Kidney (tissue), 14 donors: ENCODE data around the gene SIAH3. TPM values are rescaled to one million over a fixed set of nuclear protein-coding genes. Genes with fewer than 3 reads are reported as not detected.

Experiments
- DNase-seq, 5 donors: peaks; one replicate each; pipeline ENCODE4 v3.0.0-alpha.2; 2013 to 2020
- FAIRE-seq: peaks from 2 replicates; lab custom pipeline; 2012; peaks lifted over from hg19 to GRCh38; lab: Jason Lieb, UNC
- H3K27ac ChIP-seq, 2 donors: one replicate each; pipeline ENCODE4 v1.7.0; 2013; ENCODE audit warnings: low read depth in 2 of 2, low read length in 2 of 2, inconsistent platforms in 1 of 2
- H3K27me3 ChIP-seq: one replicate; pipeline ENCODE4 v1.7.1; 2013; ENCODE audit warnings: low read length, inconsistent platforms; ENCODE audit not compliant: control insufficient read depth, insufficient read depth
- H3K36me3 ChIP-seq, 3 donors: one replicate each; pipeline versions ENCODE4 v1.7.0 to v1.7.1; 2013; ENCODE audit warnings: low read length in 3 of 3, control low read depth in 1 of 3, inconsistent platforms in 1 of 3; ENCODE audit not compliant: insufficient read depth in 3 of 3, control insufficient read depth in 2 of 3
- H3K4me1 ChIP-seq, 3 donors: one replicate each; pipeline versions ENCODE4 v1.7.0 to v1.7.1; 2013; ENCODE audit warnings: low read length in 3 of 3, inconsistent platforms in 1 of 3, low read depth in 1 of 3; ENCODE audit not compliant: control insufficient read depth in 2 of 3, insufficient read depth in 2 of 3
- H3K4me3 ChIP-seq, 3 donors: one replicate each; pipeline versions ENCODE4 v1.7.0 to v1.8.1; 2013; ENCODE audit warnings: low read length in 3 of 3, control low read depth in 1 of 3, inconsistent platforms in 1 of 3
- H3K9ac ChIP-seq, 3 donors: one replicate each; pipeline versions ENCODE4 v1.7.0 to v1.7.1; 2013; ENCODE audit warnings: low read length in 3 of 3, control low read depth in 1 of 3, inconsistent platforms in 1 of 3
- H3K9me3 ChIP-seq, 3 donors: one replicate each; pipeline versions ENCODE4 v1.7.0 to v1.7.1; 2013; ENCODE audit warnings: low read length in 3 of 3, control low read depth in 1 of 3, inconsistent platforms in 1 of 3; ENCODE audit not compliant: control insufficient read depth in 2 of 3, insufficient read depth in 1 of 3
- CTCF ChIP-seq: IDR thresholded peaks from 3 replicates; pipeline ENCODE4 v1.5.1; 2012; ENCODE audit warnings: mild to moderate bottlenecking, moderate library complexity, borderline replicate concordance; ENCODE audit not compliant: insufficient read depth; ENCODE audit errors: extremely low read depth
- intact Hi-C: fragments of 100-400 bp; cut with DNase I; formaldehyde crosslinking; loops from one replicate; pipeline ENCODE4 v1.11.1; 2022
- polyA plus RNA-seq: library from polyadenylated mRNA; stranded (reverse); fragments of 350-450 nt; fragmentation: Illumina TruSeq; extraction: RNeasy Lipid Tissue Mini Kit (QIAGEN cat#74804); gene quantifications from one replicate; pipeline ENCODE4 v1.2.3, GENCODE V29; 2014; ENCODE audit warnings: low read depth, low replicate concordance; ENCODE audit not compliant: insufficient read depth
- total RNA-seq: library from RNA; stranded (reverse); fragmentation: NEBNext Ultra II Directional; extraction: Animal tissue kit (Norgen Biotek cat#: 25700); gene quantifications from one replicate; pipeline ENCODE4 v1.2.1, GENCODE V29; 2021
- donor health status: control.
- donor health status: control.
- donor health status: control.
- donor health status: control.
- donor health status: control.
- donor health status: DM: yes; HTN: yes; CAD: no.
- donor health status: Normal renal cell carcinoma (clear cell type).

SIAH3 gene
- total and polyA plus RNA-seq, 2 donors from 2014 or later, result 0.03 to 0.41 TPM

- no peak overlapping the region for H3K27ac ChIP-seq
- no peak for TF ChIP-seq CTCF
- no peaks in the 10 kb centered on the region for H3K4me1 ChIP-seq
- DNase-seq, result no peak
- no peaks in the 10 kb centered on the region for H3K9me3 ChIP-seq
- no peaks in the 10 kb centered on the region for H3K36me3 ChIP-seq
- intact Hi-C loops, result no loop called here
- no peak for FAIRE-seq
- H3K4me3 ChIP-seq, result no peak overlapping the region
- no peak overlapping the region for H3K9ac ChIP-seq
- no peaks in the 10 kb centered on the region for H3K27me3 ChIP-seq
Observed at GRCh38 chr13:45816427-45816826, 35.1 kb downstream of the SIAH3 start.

GRCh38 chr13:45812695-45813372 is 38.7 kb downstream of the SIAH3 start:
- DNase-seq (no peak), FAIRE-seq (no peak)
- H3K9ac ChIP-seq, result no peak overlapping the region
- H3K27me3 ChIP-seq, result no peaks in the 10 kb centered on the region
- no peak for TF ChIP-seq CTCF
- intact Hi-C loops, result no loop called here
- no peaks in the 10 kb centered on the region for H3K36me3 ChIP-seq
- no peaks in the 10 kb centered on the region for H3K4me1 ChIP-seq
- H3K27ac ChIP-seq, result no peak overlapping the region
- no peaks in the 10 kb centered on the region for H3K9me3 ChIP-seq
- H3K4me3 ChIP-seq, result no peak overlapping the region

- no peaks in the 10 kb centered on the region for H3K27me3 ChIP-seq
- no peaks in the 10 kb centered on the region for H3K9me3 ChIP-seq
- FAIRE-seq (no peak), DNase-seq (no peak)
- TF ChIP-seq CTCF, result no peak
- H3K4me1 ChIP-seq, result no peaks in the 10 kb centered on the region
- H3K36me3 ChIP-seq, result no peaks in the 10 kb centered on the region
- no peak overlapping the region for H3K9ac ChIP-seq
- no peak overlapping the region for H3K4me3 ChIP-seq
- intact Hi-C loops, result no loop called here
- H3K27ac ChIP-seq, result no peak overlapping the region
Observed at GRCh38 chr13:45811891-45812694, 39.5 kb downstream of the SIAH3 start.
